Stomach (tissue), 9 donors: ENCODE measurements around the gene RPL27. TPM values are rescaled to one million over a fixed set of nuclear protein-coding genes. Genes with fewer than 3 reads are reported as not detected.
"Not testable (repeated sequence)": the region's sequence is repeated elsewhere in the genome, so short reads cannot be mapped to it uniquely, and the experiment has no call there.

ENCODE experiments used
- DNase-seq, 2 donors: peaks; one replicate each; pipeline versions ENCODE4 v3.0.0 to v3.0.0-alpha.2; 2013 to 2019
- H3K27ac ChIP-seq, 5 donors: fragments of 200-600 bp in 4 of 5; sonication (generic) in 4 of 5; one replicate each; pipeline ENCODE4 v1.5.1; 2013 to 2019; ENCODE audit warnings: mild to moderate bottlenecking in 1 of 5, moderate library complexity in 1 of 5
- H3K27me3 ChIP-seq, 3 donors: fragments of 200-600 bp; sonication (generic); one replicate each; pipeline ENCODE4 v1.5.1; 2017 to 2019; ENCODE audit warnings: mixed run types in 1 of 3
- H3K36me3 ChIP-seq, 4 donors: fragments of 200-600 bp; sonication (generic); 1 replicate in 3 of 4; 2 replicates in 1 of 4; pipeline ENCODE4 v1.5.1; 2016 to 2019
- H3K4me1 ChIP-seq, 4 donors: fragments of 200-600 bp; sonication (generic); one replicate each; pipeline ENCODE4 v1.5.1; 2016 to 2019
- H3K4me3 ChIP-seq, 4 donors: fragments of 200-600 bp; sonication (generic) in 3 of 4; one replicate each; pipeline ENCODE4 v1.5.1; 2016 to 2019; ENCODE audit warnings: mild to moderate bottlenecking in 1 of 4
- H3K9me3 ChIP-seq, 4 donors: fragments of 200-600 bp; sonication (generic); one replicate each; pipeline ENCODE4 v1.5.1; 2016 to 2019
- CTCF ChIP-seq, 7 experiments: fragments of 450-650 bp in 4 of 7; fragments of 200-600 bp in 3 of 7; sonication (generic) in 3 of 7; IDR thresholded peaks; one replicate each; pipeline ENCODE4 v1.5.1; 2016 to 2019; ENCODE audit warnings: antibody characterized with exemption in 7 of 7, control low read depth in 2 of 7, mild to moderate bottlenecking in 1 of 7
- EP300 ChIP-seq: sonication (generic); formaldehyde crosslinking; IDR thresholded peaks from one replicate; pipeline ENCODE4 v1.6.1; 2017; ENCODE audit warnings: antibody characterized with exemption
- POLR2A ChIP-seq, 4 donors: fragments of 450-650 bp; IDR thresholded peaks; one replicate each; pipeline ENCODE4 v1.6.1; 2016; ENCODE audit warnings: antibody characterized with exemption in 4 of 4, control low read depth in 2 of 4, mild to moderate bottlenecking in 1 of 4, moderate library complexity in 1 of 4
- POLR2AphosphoS5 ChIP-seq, 3 donors: sonication (generic); formaldehyde crosslinking; IDR thresholded peaks; one replicate each; pipeline ENCODE4 v1.6.1; 2016; ENCODE audit warnings: antibody characterized with exemption in 3 of 3
- WGBS, 5 donors: extraction: QIAGEN DNeasy Blood & Tissue Kit in 3 of 5; methylation state at CpG; one replicate each; pipeline versions ENCODE4 v1.1.5 to v1.1.7; 2013 to 2018; 5-methylcytosine and 5-hydroxymethylcytosine counted together
- intact Hi-C: fragments of 100-400 bp; cut with DNase I; formaldehyde crosslinking; loops from one replicate; pipeline ENCODE4 v1.15.1; 2023; ENCODE audit warnings: low total_unique reads
- polyA plus RNA-seq, 3 donors: library from polyadenylated mRNA; stranded (reverse); fragments of 200-250 nt; gene quantifications; one replicate each; pipeline ENCODE4 v1.2.3, GENCODE V29; 2013
- total RNA-seq, 5 donors: library from RNA; depleted of rRNA; stranded (reverse); fragments of >200 nt; gene quantifications; one replicate each; pipeline versions ENCODE4 v1.1.0 to v1.2.3, GENCODE V29; 2014 to 2016
- donor health status: healthy with polysubstance abuse.
- donor health status: Bipolar disorder and iron deficiency.
- donor health status: healthy.

RPL27 gene
- total and polyA plus RNA-seq, 8 donors, result 251 to 4,199 (median 1,554) TPM

- Histone ChIP-seq H3K4me3 (no peak overlapping the region), H3K36me3 (no peaks in the 10 kb centered on the region), H3K27me3 (no peaks in the 10 kb centered on the region), H3K9me3 (no peaks in the 10 kb centered on the region), H3K4me1 (no peaks in the 10 kb centered on the region), H3K27ac (no peak overlapping the region)
- WGBS, 5 donors, result 83 to 93% (median 89%) methylated on average over 5 of the region's 5 CpGs
- intact Hi-C loops, result no loop called here
- no peak for TF ChIP-seq EP300
- no peak for TF ChIP-seq POLR2AphosphoS5 (IDR thresholded peaks at IDR 0.05)
- no peak for TF ChIP-seq POLR2A (IDR thresholded peaks at IDR 0.05)
- TF ChIP-seq CTCF (IDR thresholded peaks at IDR 0.05), result no peak
- DNase-seq, result no peak
These were observed 26.6 kb upstream of the RPL27 start for GRCh38 chr17:42971589-42971988.

- intact Hi-C loops, H3K4me1 ChIP-seq, H3K4me3 ChIP-seq, H3K27ac ChIP-seq, DNase-seq, H3K9me3 ChIP-seq, H3K36me3 ChIP-seq, H3K27me3 ChIP-seq: not testable (repeated sequence)
- 55 to 79% (median 73%) methylated on average over 3 to 13 of the region's 18 CpGs for WGBS, 5 donors
These were observed 24.9 kb upstream of the RPL27 start for GRCh38 chr17:42973323-42973722.

- no peaks in the 10 kb centered on the region for H3K27me3 ChIP-seq
- H3K9me3 ChIP-seq, result no peaks in the 10 kb centered on the region
- no peak overlapping the region for H3K4me3 ChIP-seq
- H3K27ac ChIP-seq, result no peak overlapping the region
- no peak for DNase-seq
- TF ChIP-seq POLR2AphosphoS5 (IDR thresholded peaks at IDR 0.05) (no peak), POLR2A (IDR thresholded peaks at IDR 0.05) (no peak), EP300 (no peak), CTCF (IDR thresholded peaks at IDR 0.05) (no peak)
- intact Hi-C loops, result no loop called here
- H3K4me1 ChIP-seq, result peaks cover 7 to 16% (median 11%) of the 10 kb centered on the region in 4 donors
- H3K36me3 ChIP-seq, result no peaks in the 10 kb centered on the region
- 26 to 54% (median 28%) methylated on average over 2 of the region's 2 CpGs for WGBS, 5 donors
These were observed 23.0 kb upstream of the RPL27 start for GRCh38 chr17:42975265-42975664.

- 86 to 92% (median 90%) methylated on average over 16 of the region's 16 CpGs for WGBS, 5 donors
- H3K9me3 ChIP-seq, H3K27ac ChIP-seq, intact Hi-C loops, H3K4me3 ChIP-seq, H3K36me3 ChIP-seq, DNase-seq, H3K27me3 ChIP-seq: not testable (repeated sequence)
- peaks cover 8 to 16% (median 11%) of the 10 kb centered on the region in 4 donors for H3K4me1 ChIP-seq
These were observed 22.5 kb upstream of the RPL27 start for GRCh38 chr17:42975701-42976100.

- 33 to 37% (median 33%) methylated on average over 21 of the region's 21 CpGs for WGBS, 5 donors
- H3K9me3 ChIP-seq, result no peaks in the 10 kb centered on the region
- H3K4me3 ChIP-seq, result peak within 1 kb of the TSS; percentile 83 to 97 (median 93)
- no peaks in the 10 kb centered on the region for H3K27me3 ChIP-seq
- DNase-seq, result peak in 1 of 2 donors; percentile 80
- H3K27ac ChIP-seq, result peak within 1 kb of the TSS; percentile 90 to 93 (median 91)
- H3K4me1 ChIP-seq, result peaks cover 19 to 52% (median 40%) of the 10 kb centered on the region in 4 donors
- TF ChIP-seq CTCF (IDR thresholded peaks at IDR 0.05) (no peak), EP300 (no peak), POLR2A (IDR thresholded peaks at IDR 0.05) (no peak), POLR2AphosphoS5 (IDR thresholded peaks at IDR 0.05) (no peak)
- intact Hi-C loops, result no loop called here
- peaks cover 0 to 8% (median 0%) of the 10 kb centered on the region in 4 donors for H3K36me3 ChIP-seq
These were observed 18.5 kb upstream of the RPL27 start, which contains the start of gene PTGES3L for GRCh38 chr17:42979511-42980273. Gene PTGES3L, minus strand, starts transcription at chr17:42980080. Its CDS starts 27 bp downstream, at chr17:42980053.
